ENCODE measurements around the gene GABRB3.

The GABRB3 gene

DNA sequence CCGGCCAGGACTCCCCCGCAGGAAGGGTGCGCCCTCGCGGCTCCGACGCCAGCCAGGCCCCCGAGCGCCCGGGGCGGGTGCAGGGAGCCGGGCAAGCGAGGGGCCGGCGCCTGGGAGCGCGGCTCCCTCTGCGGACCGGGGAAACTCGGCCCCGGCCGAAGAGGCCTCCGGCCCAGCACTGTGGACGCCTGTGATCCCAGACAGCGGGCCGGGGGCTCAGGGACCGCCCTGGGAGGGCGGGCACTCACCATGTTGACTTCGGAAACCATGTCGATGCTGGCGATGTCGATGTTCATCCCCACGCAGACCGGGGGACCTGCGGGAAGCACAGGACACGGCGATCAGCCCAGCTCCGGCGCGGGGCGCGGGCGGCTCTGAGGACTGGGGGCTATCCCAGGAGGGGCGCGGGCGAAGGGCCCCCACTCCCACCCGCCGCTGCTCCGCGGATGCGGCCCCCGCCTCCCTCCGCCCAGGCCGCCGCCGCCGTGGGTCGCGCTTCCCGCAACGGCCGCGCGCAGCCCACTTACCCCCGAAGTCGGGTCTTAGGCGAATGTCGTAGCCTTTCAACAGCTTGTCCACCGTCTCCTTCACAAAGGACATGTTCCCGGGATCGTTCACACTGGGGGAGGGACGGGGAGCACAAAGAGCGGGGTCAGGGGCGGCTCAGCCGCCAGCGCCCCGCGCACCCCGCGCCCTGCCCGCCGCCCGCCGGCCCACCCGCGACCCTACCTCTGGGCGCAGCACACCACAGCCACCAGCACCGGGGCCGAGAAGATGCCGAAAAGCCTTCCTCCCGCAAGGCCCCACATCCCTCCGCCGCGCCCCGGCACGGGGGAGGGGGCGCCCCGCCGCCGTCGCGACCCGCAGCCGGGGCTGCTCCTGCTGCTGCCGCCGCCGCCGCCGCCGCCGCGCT is at the start of gene GABRB3:
Gene GABRB3, minus strand, starts transcription at position 913 of the 913 bp plus-strand sequence.
- DNase-seq (ENCODE audit: low read depth): no peak

DNA sequence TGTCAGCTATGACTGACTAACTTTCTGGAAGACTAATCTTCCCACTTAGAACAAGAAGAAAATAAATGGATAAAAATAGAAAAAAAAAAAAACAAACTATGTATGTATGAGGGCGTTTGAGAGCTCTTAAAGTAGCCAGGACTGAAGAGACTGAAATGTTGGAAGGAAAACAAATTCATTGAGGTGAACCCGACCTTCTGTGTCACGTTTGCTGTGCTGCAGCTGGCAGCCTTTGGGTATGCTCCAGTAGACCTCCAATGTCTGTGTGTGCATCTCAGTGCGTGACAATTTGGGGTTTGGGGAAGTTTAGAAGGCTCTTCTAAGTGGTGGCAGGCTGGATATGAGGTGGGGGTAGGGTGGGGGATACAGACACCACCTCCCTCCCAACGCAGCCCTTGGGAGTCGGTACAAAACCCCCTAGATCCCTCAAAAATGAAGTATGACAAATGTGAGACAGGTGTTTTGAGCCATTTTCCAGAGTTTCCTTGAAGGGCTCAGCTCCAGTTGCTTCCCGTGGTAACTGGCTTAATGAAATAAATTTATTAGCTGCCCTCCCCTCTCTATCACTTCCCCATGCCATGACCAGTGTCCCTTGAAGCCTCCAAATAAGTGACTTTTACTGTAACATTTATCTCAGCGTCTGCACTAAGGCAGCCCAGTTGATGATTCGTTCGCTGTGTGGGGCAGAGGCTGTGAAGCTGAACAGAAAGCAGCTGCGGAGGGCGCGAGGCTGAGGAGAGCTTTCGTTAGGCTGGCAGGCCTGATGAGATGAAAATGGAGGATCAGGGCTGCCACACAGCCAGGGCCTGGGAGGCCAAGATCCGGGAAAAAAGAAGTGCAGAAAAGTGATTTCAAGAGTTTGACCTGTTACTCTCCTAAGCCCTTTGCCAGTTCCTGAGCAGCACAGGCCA is 34.9 kb upstream of the GABRB3 start:
- no peak for DNase-seq (ENCODE audit: low read depth)

DNA sequence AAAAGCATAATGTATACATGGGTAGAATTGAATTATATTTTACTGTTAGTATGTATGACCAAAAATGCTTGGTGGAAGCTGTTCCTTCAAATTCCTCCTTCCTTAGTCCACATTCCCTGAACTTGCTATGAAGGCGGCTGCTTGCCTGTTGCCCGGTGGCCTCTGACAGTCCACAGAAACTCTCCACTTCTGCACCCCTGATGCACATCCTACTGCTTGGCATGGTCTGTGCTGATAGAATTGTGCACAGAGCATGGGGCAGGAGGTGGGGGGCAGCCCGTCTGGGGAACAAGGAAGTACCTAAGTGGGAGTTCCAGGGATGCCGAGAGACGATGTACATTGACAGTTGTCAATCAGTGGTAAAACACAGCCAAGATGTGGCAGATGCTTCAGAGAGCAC is 33.7 kb upstream of the GABRB3 start:
- no peak for DNase-seq (ENCODE audit: low read depth)

DNA sequence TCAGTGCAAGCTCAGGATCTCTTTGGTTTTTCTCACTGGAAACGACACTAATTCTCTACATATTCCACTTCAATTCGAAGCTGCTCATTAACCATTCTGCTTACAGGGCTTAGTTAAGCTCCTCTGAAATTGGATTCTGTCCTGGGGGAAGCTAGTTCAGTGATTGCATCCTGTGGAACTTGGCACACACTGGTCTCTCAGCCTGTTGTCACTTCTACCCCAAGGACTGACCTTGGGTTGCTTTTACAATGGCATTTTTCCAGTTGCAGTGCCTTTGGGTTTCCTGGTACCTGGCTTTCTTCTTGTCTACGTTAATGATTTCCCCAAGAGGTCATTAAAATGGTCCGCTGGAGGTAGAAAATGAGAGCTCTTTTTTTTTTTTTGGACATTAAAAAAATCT is 33.3 kb upstream of the GABRB3 start:
- no peak for DNase-seq (ENCODE audit: low read depth)

DNA sequence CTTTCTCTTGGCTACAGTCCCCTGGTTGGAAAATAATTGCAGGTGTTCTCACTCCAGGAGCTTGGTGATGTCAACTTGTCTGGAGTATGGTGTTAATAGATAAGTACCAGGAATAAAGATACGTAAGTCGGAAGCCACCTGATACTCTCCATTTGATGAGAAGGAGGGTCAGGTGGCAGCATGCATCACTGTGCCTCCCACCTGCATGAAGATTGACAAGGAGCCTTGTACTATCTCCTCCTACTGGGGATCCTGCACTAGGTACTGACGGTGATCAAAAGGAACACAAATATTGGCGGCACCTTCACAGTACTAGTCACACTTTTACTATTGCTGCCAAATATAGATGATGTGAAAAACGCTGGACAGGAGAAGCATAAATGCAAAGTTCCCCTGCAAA is 32.6 kb upstream of the GABRB3 start:
- no peak for DNase-seq (ENCODE audit: low read depth)

DNA sequence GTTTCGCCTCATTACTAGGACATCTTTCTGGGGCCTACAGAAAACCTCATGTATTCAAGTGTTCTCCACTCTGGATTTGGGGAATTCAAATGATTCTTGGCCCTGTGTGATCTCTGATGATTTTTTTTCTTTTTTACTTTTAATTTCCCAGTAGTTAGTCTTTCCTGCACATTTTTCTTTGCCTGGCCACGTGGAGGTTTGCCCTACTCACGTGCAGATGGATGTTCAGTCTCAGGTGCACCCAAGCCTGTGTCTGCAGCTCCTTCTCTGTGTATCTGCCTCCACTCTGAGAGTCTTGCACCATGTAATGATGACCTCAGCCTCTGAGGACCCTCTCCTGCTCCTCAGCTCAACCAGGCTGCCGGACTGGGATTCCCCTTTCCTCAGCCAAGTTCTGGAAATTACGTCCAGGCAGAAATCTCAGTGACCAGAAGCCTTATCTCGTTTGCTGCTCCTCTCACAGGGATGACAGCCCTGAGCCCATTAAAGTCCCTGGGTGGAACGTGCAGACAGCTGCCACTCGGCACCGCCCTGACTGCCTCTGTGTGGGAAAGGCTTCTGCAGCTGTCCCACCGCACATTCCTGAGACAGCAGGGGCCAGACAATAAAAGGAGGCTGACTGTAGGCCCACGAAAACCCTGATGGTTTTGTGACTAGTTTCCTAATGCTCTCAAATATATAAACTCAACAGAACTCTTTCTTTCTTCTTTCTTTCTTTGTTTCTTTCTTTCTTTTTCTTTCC is 31.4 kb upstream of the GABRB3 start:
- DNase-seq (ENCODE audit: low read depth): no peak

DNA sequence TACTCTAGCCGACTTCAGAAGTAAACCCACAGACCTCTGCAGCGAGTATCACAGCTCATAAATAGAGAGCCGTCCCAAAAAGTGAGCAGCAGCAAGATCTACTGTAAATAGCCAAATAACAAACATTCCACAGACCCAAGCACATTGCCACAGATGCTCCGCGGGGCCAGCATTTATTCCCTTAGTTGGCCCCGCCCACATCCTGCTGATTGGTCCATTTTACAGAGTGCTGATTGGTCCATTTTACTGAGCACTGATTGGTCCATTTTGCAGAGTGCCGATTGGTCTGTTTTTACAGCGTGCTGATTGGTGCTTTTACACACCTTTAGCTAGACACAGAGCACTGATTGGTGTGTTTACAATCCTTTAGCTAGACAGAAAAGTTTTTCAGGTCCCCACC is 17.3 kb upstream of the GABRB3 start:
- no peak for DNase-seq (ENCODE audit: low read depth)

DNA sequence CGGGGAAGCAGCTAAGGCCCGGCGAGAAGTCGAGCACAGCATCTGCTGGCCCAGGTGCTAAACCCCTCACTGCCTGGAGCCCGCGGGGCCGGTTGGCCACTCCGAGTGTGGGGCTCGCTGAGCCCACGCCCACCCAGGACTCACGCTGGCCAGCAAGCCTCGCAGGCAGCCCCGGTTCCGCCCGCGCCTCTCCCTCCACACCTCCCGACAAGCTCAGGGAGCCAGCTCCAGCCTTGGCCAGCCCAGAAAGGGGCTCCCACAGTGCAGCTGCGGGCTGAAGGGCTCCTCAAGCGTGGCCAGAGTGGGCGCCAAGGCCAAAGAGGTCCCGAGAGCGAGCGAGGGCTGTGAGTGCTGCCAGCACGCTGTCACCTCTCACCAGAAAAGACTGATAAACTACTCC is 8.9 kb upstream of the GABRB3 start:
- no peak for DNase-seq (ENCODE audit: low read depth)

DNA sequence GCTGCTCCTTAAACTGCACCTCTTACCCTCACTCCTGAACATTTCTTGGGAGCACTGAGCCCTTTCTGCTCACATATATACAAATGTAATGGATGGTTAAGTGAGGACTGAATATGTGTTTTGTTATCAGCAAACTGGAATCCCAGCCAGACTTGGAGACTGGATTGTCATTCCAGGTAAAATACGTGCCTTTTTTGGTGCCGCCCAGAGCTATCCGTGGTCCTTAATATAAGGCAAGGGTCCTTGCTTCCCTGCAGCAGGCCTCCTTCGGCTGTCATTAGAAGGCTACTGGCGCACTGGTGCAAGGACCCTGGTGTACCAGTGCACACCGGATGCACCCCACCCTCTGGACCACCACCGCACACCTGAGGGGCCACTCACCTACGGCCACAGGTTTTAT is 1.1 kb upstream of the GABRB3 start:
- DNase-seq (ENCODE audit: low read depth): no peak

DNA sequence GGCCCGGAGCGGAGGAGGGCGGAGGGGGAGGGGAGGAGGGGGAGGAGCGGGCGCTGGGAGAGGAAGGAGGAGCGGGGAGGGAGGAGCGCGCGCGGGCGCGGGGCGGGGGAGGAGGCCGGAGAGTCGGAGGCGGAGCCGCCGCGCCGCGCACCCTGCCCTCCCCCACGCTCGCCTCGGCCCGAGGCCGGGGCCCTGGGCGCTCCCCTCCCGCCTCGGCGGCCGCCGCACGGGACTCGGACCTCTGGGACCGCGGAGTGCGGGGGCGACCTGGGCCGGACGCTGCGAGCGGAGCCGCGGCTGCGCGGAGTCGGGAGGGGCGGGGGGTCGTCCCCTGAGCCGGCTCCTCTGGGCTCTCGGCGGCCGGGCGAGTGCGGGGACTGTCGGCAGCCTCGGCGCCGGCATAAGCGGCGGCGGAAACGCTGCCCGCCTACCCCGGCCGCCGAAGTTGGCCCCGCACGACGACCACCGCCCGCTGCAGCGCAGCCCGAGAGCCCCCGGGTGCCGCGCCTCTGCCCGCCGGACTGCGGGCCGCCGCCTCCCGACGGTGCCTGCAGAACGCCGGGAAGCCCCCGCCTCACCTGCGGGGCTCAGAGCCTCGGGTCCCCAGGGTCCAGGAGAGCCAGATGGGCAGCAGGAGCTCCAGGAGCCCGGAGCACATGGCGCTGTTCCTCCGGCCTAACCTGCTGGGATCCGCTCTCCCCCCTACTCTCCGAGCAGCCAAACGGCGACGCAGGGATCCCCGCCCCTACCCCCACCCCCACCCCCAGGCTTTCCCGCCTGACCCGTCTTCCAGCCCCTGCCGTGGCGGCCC is 406 bp upstream of the GABRB3 start:
- no peak for DNase-seq (ENCODE audit: low read depth)

DNA sequence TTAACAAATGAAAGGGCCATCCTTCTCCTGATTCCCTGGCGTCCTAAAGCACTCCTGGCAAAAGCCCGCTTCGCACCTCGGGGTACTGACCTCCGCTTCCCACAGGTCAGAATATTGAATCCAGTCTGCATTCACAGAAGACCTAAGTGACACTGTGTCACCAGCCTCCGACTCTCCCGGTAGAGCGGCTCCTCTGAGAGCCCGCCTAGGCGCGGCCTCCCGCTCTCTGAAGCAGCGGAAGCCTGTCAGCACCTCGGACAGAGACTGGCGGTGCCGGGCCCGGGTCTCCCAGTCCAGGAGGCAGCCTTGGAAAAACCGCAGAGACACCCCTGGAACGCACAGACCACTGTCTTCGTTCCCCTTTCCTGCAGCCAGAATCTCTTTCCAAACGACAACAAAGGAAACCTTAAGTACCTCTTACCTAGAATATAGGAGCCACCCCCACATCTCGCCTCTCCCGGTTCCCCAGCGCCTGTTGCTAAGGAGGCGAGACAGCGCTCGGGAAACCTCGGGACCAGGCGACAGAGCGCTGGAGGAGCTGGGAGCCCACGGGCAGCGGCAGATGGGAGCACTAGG is 1.2 kb downstream of the GABRB3 start:
- no peak for DNase-seq (ENCODE audit: low read depth)

DNA sequence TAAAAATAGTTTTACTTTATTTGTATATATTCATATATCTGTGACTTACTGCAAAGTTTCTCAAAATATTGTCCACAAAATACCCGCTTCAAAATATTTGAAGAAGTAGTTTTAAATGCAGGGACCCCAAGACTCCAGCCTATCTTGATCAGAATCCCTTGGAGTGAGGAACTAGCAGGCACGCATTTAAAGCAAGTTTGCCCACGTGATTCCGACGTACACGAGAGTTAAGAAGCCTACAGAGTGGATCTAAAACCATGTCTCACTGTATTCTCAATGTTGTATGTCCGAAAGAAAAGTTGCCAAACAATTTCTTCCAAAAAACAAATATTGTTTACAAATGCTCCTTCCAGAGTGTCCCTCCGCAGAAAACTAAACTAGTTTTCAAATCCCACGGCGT is 1.7 kb downstream of the GABRB3 start:
- no peak for DNase-seq (ENCODE audit: low read depth)

DNA sequence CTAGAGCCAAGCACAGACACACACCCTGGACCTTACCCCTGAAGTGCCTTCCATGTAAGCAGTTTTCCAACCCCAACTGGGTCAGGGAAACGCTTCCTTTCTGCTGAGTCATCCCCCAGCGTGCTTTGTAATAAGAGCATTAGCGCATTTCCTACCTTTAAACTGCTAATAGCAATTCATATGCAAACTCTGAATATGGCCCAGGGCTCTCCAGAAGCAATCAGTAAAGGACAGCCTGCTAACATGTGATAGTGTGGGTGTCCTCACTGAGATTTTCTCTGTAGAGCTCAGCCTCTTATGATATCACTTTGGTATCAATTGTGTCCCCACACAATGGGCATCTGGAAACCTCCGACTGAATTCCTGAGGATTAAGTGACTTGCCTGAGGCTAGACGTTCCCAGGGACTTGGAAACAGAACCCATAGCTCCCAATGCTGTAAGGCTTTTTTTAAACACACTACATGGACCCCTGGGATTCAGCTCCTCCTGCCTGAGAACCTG is 5.6 kb downstream of the GABRB3 start:
- no peak for DNase-seq (ENCODE audit: low read depth)

DNA sequence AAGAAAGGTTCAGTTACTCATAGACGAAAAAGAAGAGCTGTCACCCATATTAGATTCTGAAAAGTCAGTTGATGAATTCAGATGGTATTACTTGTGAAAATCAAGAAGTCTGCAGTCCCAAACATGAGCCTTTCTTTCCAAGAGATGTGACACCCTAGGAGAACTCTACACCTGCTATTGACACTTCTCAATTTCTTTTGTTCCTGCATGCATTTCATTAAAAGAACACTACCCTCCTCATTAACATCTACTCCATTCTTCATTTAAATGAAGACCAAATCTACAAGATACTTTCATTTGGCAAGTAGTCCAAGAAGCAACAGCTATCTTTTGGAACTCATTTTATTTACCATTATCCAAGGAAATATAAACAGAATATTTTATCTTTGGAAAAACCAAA is 6.6 kb downstream of the GABRB3 start:
- DNase-seq (ENCODE audit: low read depth): no peak

DNA sequence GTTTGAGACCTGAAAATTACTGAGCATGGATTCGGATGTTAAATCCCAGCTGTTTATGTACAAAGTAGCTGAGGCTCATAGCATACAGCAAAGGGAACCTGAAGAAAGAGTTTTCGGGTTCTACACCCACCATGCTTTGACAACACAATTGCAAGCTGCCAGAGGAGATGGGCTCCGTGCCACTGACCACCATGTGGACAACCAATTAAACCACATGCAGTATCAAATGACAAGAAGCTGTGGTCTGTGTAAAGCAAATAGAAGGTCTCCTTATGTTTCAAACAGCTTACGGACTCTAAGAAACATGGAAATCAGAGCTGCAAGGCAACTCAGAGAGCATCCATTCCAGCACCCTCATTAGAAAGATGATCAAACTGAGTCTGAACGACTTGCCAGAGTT is 12.9 kb downstream of the GABRB3 start:
- DNase-seq (ENCODE audit: low read depth): no peak

DNA sequence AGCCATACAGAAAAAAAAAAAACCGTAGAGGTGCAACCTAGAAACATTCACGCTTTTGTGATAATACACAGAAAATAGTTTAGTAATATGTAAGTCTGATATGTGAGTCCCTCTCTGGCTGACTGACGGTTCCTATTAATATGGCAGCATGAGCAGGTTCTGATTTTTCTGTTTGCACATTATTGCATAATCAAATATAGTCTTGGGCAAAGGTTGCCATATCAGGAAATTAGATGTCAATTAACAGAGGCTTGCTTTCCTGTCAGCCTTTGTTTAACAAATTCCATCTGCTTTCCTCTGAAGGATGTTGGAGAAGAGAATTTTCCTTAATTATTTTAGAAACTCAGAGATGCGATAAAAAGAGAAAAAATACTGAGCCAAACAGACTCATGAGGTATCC is 14.8 kb downstream of the GABRB3 start:
- DNase-seq (ENCODE audit: low read depth): no peak

DNA sequence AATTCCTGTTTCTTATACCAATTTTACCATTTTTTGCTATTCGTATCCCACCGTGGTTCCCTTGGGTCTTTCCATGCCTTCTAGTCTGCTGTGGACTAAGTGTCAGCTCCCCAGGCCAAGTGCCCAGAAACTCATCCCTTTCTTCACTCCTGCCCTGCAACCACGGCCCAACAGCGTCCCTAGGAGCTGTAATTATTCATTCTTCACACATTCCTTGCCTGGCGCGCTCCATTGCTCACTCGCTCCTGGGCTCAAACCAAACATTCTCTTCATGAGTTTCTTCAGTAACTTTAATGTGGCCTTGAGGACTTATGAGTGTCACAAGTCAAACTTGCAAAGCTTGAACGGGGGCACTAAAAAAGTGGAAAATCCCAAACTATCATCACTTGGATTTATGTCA is 15.7 kb downstream of the GABRB3 start:
- no peak for DNase-seq (ENCODE audit: low read depth)

DNA sequence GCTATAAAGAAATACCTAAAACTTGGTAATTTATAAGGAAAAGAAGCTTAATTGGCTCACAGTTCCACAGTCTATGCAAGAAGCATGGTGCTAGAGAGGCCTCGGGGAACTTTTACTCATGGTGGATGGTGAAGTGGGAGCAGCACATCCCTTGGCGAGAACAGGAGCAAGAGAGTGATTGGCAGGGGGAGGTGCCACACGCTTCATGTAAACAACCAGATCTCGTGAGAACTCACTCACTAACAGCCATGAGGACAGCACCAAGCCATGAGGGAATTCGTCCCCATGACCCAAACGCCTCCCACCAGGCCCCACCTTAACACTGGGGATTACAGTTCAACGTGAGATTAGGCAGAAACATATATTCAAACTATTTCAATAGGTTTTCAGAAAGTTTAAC is 28.0 kb downstream of the GABRB3 start:
- DNase-seq (ENCODE audit: low read depth): no peak

DNA sequence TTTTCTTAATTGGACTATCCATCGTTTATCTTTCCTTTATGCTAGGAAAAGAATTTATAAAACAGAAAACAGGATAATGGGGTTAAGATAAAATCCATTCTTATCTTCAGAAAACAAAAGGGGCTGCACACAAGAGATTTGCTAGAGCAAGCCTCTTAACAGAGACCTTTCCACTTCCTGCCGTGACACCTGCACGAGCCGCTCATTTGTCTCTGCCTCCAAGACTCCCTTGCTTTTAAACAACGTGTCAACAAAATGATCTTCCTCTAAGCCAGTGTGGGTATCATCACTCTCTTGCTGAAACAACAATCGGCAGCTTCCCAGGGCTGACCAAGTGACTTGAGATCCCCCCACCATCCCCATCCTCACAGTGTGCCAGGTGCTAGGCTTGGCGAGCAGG is 33.1 kb downstream of the GABRB3 start:
- no peak for DNase-seq (ENCODE audit: low read depth)

DNA sequence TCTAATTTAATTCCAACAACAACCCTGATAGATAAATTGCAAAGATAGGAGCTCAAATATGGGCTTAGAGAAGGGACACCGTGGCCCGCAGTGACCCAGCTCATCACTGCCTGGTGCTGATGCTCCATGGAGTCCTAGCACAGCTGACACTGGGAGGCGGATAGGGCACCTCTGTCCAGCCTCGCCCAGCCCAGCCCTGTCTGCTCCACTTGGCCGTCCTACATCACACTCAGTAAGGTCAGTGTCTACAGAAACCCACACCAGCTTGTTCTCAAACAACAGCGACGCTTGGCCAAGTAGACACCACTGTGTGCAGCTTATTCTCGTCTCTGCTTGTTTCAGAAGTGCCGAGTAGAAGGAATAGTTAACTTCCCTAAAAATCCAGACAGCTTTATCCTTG is 33.9 kb downstream of the GABRB3 start:
- DNase-seq (ENCODE audit: low read depth): no peak
